Adrenal gland (tissue), 5 donors: Measurements from ENCODE around the gene RPS28.

ENCODE experiments used
- POLR2A ChIP-seq, 2 donors: fragments of 450-650 bp; IDR thresholded peaks; one replicate each; pipeline ENCODE4 v1.6.1; 2017; ENCODE audit warnings: antibody characterized with exemption in 2 of 2, mild to moderate bottlenecking in 2 of 2, moderate library complexity in 1 of 2
- TF ChIP-seq, protein P1 (sequence below), 6 experiments: fragments of 450-650 bp in 4 of 6; fragments of 200-600 bp in 2 of 6; sonication (generic) in 1 of 6; IDR thresholded peaks; 1 replicate in 5 of 6; 2 replicates in 1 of 6; pipeline versions ENCODE4 v1.5.1 to v1.8.0; 2016 to 2021; ENCODE audit warnings: antibody characterized with exemption in 6 of 6, mild to moderate bottlenecking in 2 of 6, moderate library complexity in 1 of 6
- donor health status: DM: no; HTN: no; CAD: no.

DNA sequence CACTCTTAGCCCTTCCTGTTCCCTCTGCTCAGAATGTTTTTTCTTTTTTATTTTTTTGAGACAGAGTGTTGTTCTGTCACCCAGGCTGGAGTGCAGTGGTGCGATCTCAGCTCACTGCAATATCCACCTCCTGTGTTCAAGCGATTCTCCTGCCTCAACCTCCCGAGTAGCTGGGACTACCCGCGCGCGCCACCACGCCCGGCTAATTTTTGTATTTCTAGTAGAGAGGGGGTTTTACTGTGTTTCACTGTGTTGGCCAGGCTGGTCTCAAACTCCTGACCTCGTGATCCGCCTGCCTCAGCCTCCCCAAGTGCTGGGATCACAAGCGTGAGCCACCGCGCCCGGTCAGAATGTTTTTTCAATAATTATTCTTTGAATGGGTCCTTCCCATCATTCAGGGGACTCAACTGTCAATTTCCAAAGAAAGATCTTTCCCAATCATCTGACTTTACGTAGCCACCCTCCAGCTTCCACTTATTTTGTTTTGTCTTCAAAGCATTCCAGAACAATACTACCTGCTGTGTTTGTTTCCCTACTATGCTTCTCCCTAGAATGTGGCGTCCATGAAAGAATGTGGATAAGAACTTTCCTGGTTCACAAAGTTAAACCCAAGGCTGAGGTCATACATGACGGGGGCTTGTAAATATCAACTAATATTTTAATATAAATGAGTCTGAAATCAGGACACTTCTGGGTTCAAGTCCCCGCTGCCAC is 1.3 kb upstream of the RPS28 start:
- no peak for TF ChIP-seq POLR2A (IDR thresholded peaks at IDR 0.05)
- TF ChIP-seq, protein P1, sequence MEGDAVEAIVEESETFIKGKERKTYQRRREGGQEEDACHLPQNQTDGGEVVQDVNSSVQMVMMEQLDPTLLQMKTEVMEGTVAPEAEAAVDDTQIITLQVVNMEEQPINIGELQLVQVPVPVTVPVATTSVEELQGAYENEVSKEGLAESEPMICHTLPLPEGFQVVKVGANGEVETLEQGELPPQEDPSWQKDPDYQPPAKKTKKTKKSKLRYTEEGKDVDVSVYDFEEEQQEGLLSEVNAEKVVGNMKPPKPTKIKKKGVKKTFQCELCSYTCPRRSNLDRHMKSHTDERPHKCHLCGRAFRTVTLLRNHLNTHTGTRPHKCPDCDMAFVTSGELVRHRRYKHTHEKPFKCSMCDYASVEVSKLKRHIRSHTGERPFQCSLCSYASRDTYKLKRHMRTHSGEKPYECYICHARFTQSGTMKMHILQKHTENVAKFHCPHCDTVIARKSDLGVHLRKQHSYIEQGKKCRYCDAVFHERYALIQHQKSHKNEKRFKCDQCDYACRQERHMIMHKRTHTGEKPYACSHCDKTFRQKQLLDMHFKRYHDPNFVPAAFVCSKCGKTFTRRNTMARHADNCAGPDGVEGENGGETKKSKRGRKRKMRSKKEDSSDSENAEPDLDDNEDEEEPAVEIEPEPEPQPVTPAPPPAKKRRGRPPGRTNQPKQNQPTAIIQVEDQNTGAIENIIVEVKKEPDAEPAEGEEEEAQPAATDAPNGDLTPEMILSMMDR (IDR thresholded peaks at IDR 0.05): no peak
